GM12878 (cell line): ENCODE data around the gene AOAH. TPM values are rescaled to one million over a fixed set of nuclear protein-coding genes. Genes with fewer than 3 reads are reported as not detected.

Source experiments
- ATAC-seq: fragments of 200-7000 bp; cut with Tn5 transposase; 3 replicates; pipeline ENCODE4 v1.9.1; 2020; ENCODE audit warnings: mild to moderate bottlenecking, moderate library complexity
- BruUV-seq: library from RNA; stranded (reverse); fragments of 400-500 nt; replicated peaks from 2 replicates; lab custom pipeline; 2021; lab: Mats Ljungman, UMichigan
- CTCF ChIA-PET: fragments of 300-600 bp; sonication (Branson Sonifier 250); formaldehyde crosslinking; extraction: SDS; loops from one replicate; lab custom pipeline; 2021; ENCODE audit warnings: inconsistent platforms; lab: Yijun Ruan, JAX
- POLR2A ChIA-PET: fragments of 350-600 bp; formaldehyde crosslinking; extraction: SDS; loops from one replicate; lab custom pipeline; 2021; ENCODE audit warnings: inconsistent platforms; lab: Charles Lee
- RAD21 ChIA-PET: fragments of 300-600 bp; sonication (Branson Sonifier 250); formaldehyde crosslinking; loops from one replicate; lab custom pipeline; 2023; ENCODE audit warnings: antibody characterized with exemption; ENCODE audit not compliant: unreplicated experiment; lab: Charles Lee
- SMC1A ChIA-PET: fragments of 300-600 bp; sonication (Branson Sonifier 250); formaldehyde crosslinking; loops from one replicate; lab custom pipeline; 2023; ENCODE audit not compliant: unreplicated experiment, uncharacterized antibody; lab: Charles Lee
- DNase-seq: peaks from one replicate; pipeline ENCODE4 v3.0.0-alpha.2; 2011; ENCODE audit warnings: low read depth, low spot score
- FAIRE-seq: peaks from 3 replicates; lab custom pipeline; 2011; peaks lifted over from hg19 to GRCh38; lab: Jason Lieb, UNC
- H2AFZ ChIP-seq: 2 replicates; pipeline ENCODE4 v1.6.0; 2011; ENCODE audit warnings: low read depth, low read length, control low read depth; ENCODE audit not compliant: control insufficient read depth
- H3K27ac ChIP-seq: 2 replicates; pipeline ENCODE4 v1.5.1; 2011; ENCODE audit warnings: control low read depth; ENCODE audit not compliant: control insufficient read depth, insufficient read depth
- H3K27me3 ChIP-seq, 2 experiments: replicated peaks in 1 of 2; 2 replicates each; pipeline versions ENCODE4 v1.6.0 to v1.6.1; 2011; ENCODE audit warnings: low read length in 1 of 2; ENCODE audit not compliant: control insufficient read depth in 2 of 2, insufficient read depth in 2 of 2
- H3K36me3 ChIP-seq, 2 experiments: 2 replicates each; pipeline ENCODE4 v1.5.1; 2011; ENCODE audit warnings: low read length in 1 of 2; ENCODE audit not compliant: control insufficient read depth in 2 of 2, insufficient read depth in 2 of 2
- H3K4me1 ChIP-seq: 2 replicates; pipeline ENCODE4 v1.6.1; 2011; ENCODE audit warnings: mild to moderate bottlenecking, low read length, moderate library complexity, mixed read lengths; ENCODE audit not compliant: control insufficient read depth, insufficient read depth
- H3K4me2 ChIP-seq: 2 replicates; pipeline ENCODE4 v1.6.0; 2011; ENCODE audit warnings: control low read depth; ENCODE audit not compliant: control insufficient read depth, insufficient read depth
- H3K4me3 ChIP-seq: fragments of 200-600 bp; sonication (generic); 2 replicates; pipeline ENCODE4 v1.5.1; 2016
- H3K79me2 ChIP-seq: 2 replicates; pipeline ENCODE4 v1.6.0; 2011; ENCODE audit warnings: low read length; ENCODE audit not compliant: control insufficient read depth, insufficient read depth
- H3K9ac ChIP-seq: 2 replicates; pipeline ENCODE4 v1.8.0; 2011; ENCODE audit warnings: low read length, control low read depth, mixed read lengths; ENCODE audit not compliant: control insufficient read depth, insufficient read depth
- H3K9me3 ChIP-seq: replicated peaks from 3 replicates; pipeline ENCODE4 v1.5.1; 2011; ENCODE audit warnings: mild to moderate bottlenecking, low read length; ENCODE audit not compliant: control insufficient read depth, insufficient read depth
- H4K20me1 ChIP-seq: 2 replicates; pipeline ENCODE4 v1.6.0; 2011; ENCODE audit not compliant: control insufficient read depth, insufficient read depth
- CEBPB ChIP-seq, 2 experiments: fragments of 150-350 bp in 1 of 2; IDR thresholded peaks; 2 replicates each; pipeline ENCODE4 v1.6.1; 2012 to 2014; ENCODE audit warnings: low read depth in 2 of 2, low read length in 2 of 2, borderline replicate concordance in 1 of 2, inconsistent platforms in 1 of 2
- E4F1 ChIP-seq: fragments of 450-650 bp; IDR thresholded peaks from 2 replicates; pipeline ENCODE4 v1.6.1; 2018; ENCODE audit warnings: borderline replicate concordance, mild to moderate bottlenecking; ENCODE audit not compliant: partially characterized antibody
- MLLT1 ChIP-seq: fragments of 450-650 bp; IDR thresholded peaks from 2 replicates; pipeline ENCODE4 v1.6.1; 2016; ENCODE audit warnings: mild to moderate bottlenecking
- NR2F1 ChIP-seq: fragments of 450-650 bp; conservative IDR thresholded peaks from 2 replicates; pipeline ENCODE4 v1.6.1; 2017; ENCODE audit warnings: mild to moderate bottlenecking
- RAD21 ChIP-seq: IDR thresholded peaks from 2 replicates; pipeline ENCODE4 v1.6.1; 2011; ENCODE audit warnings: mild to moderate bottlenecking, low read depth, low read length, moderate library complexity; ENCODE audit not compliant: insufficient read depth
- RCOR1 ChIP-seq: conservative IDR thresholded peaks from 2 replicates; pipeline ENCODE4 v1.6.1; 2012; ENCODE audit warnings: low read depth, low read length, improper control_type of control experiment
- SMC3 ChIP-seq: IDR thresholded peaks from 2 replicates; pipeline ENCODE4 v1.6.1; 2011; ENCODE audit warnings: low read length, improper control_type of control experiment, borderline replicate concordance
- STAT1 ChIP-seq: fragments of 450-650 bp; conservative IDR thresholded peaks from 2 replicates; pipeline ENCODE4 v1.6.1; 2014; ENCODE audit warnings: antibody characterized with exemption, mild to moderate bottlenecking
- SUPT20H ChIP-seq: IDR thresholded peaks from 2 replicates; pipeline ENCODE4 v1.6.1; 2011; ENCODE audit warnings: low read depth, mild to moderate bottlenecking, low read length, moderate library complexity, borderline replicate concordance; ENCODE audit not compliant: control insufficient read depth
- ZBTB4 ChIP-seq: fragments of 450-650 bp; formaldehyde crosslinking; IDR thresholded peaks from 2 replicates; pipeline ENCODE4 v1.4.0; 2022; ENCODE audit warnings: mild to moderate bottlenecking, moderate library complexity
- WGBS: methylation state at CpG from one replicate; pipeline ENCODE4 v1.1.6; 2016; ENCODE audit warnings: low lambda C conversion rate; ENCODE audit not compliant: insufficient replicate concordance, insufficient coverage; ENCODE audit errors: missing lambda C conversion rate; 5-methylcytosine and 5-hydroxymethylcytosine counted together
- in situ Hi-C: fragments of 300-500 bp; cut with MboI; formaldehyde crosslinking; loops from 9 replicates; pipeline ENCODE4 v1.14.3; 2018; ENCODE audit warnings: mixed read lengths
- intact Hi-C: fragments of 100-400 bp; cut with micrococcal nuclease; formaldehyde crosslinking; loops from one replicate; pipeline ENCODE4 v1.14.2; 2022; ENCODE audit not compliant: unreplicated experiment
- polyA plus RNA-seq, 11 experiments: library from polyadenylated mRNA; depleted of rRNA in 4 of 11; unstranded in 6 of 11; stranded (reverse) in 5 of 11; fragments of >200 nt; fragmentation: Nextera tagmentation in 4 of 11; fragmentation: Illumina TruSeq in 1 of 11; extraction: Ambion mirVana in 4 of 11; extraction: Trizol in 1 of 11; gene quantifications; 1 replicate in 1 of 11; 2 replicates in 10 of 11; pipeline versions ENCODE4 v1.2.1 to v1.2.3, GENCODE V29; 2011 to 2016; ENCODE audit warnings: inconsistent platforms in 2 of 11, missing spikeins in 2 of 11, low read depth in 1 of 11
- total RNA-seq, 4 experiments: library from RNA; depleted of rRNA in 3 of 4; stranded (reverse); fragments of >200 nt in 3 of 4; fragmentation: Illumina TruSeq in 1 of 4; extraction: Trizol in 1 of 4; gene quantifications; 2 replicates each; pipeline versions ENCODE4 v1.2.1 to v1.2.3, GENCODE V29; 2013 to 2021
- TF ChIP-seq, protein P1 (sequence below): IDR thresholded peaks from 2 replicates; pipeline ENCODE4 v1.6.1; 2011; ENCODE audit warnings: low read depth, low read length, improper control_type of control experiment, borderline replicate concordance

AOAH gene
- total and polyA plus RNA-seq, 10 of the 15 experiments (the other 5 are each of a cell fraction or from before 2014, with no cell fraction given), result 0.32 to 2.8 (median 1.4) TPM

DNA sequence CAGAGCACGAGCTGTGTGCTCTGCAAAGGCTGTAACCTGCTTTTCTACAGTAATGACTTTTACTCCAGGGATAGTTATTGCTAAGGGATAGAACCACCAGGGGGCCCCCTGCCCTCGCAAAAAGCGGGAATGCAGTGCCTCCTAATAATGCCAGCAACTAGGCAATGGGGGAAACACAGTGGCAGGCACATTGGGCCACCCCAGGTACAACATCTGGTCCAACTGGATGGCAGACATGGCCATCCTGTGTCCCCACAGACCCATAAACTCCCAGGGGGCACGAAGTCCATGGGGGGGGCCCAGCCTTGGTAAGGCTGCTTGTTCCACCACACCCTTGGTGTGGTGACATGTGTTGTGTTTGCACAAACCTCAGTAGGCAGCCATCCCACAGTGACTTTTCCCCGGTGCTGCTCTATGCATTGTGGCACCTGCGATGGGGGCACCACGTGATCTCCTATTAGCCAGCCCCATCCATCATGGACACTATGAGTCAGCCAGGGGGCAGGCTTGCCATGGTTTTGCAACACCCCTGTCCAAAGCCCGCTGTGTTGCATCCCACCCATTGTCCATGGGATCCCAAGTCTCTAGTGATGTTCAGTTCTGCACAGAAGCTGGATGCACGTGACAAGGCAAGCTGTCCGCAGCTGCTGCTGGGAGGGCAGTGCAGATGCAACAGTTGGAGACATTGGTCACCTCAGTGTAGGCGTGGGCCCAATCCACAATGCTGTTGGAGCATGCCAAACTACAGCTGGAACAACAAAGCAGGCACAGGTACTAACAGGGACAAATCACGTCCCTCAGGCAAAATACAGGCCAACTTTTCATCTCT, 250.6 kb downstream of the AOAH start:
- H3K9me3 ChIP-seq, result no peaks in the 10 kb centered on the region
- RAD21 ChIA-PET, result interaction anchor here (1.1 to 2.2 kb wide), 2 partner anchors 708 to 726 kb away, joined by 3 to 7 read pairs; no protein-coding TSS in a partner anchor
- TF ChIP-seq SMC3, result peak; percentile 43; the same call in 1 of the 2 replicates
- no peak for TF ChIP-seq E4F1
- TF ChIP-seq NR2F1, result no peak
- no peak for TF ChIP-seq RCOR1
- no peak for TF ChIP-seq CEBPB (IDR thresholded peaks at IDR 0.05; ENCODE audit: borderline replicate concordance in 1 of 2, low read depth in 2 of 2, low read length in 2 of 2)
- TF ChIP-seq, protein P1, sequence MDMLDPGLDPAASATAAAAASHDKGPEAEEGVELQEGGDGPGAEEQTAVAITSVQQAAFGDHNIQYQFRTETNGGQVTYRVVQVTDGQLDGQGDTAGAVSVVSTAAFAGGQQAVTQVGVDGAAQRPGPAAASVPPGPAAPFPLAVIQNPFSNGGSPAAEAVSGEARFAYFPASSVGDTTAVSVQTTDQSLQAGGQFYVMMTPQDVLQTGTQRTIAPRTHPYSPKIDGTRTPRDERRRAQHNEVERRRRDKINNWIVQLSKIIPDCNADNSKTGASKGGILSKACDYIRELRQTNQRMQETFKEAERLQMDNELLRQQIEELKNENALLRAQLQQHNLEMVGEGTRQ, result no peak
- TF ChIP-seq STAT1, result no peak
- no peak for TF ChIP-seq SUPT20H
- peak; percentile 59 for TF ChIP-seq RAD21
- no peak for TF ChIP-seq ZBTB4 (CRISPR knock-in tag)
- TF ChIP-seq MLLT1, result no peak

More for the DNA sequence above, 250.6 kb downstream of the AOAH start:
- ChIA-PET CTCF (interaction anchor here (1.0 to 6.1 kb wide), 13 partner anchors 11 to 727 kb away, joined by 3 to 29 read pairs (median 5); no protein-coding TSS in a partner anchor), POLR2A (interaction anchor here (0.5 kb wide), 1 partner anchor 992 kb away, joined by 5 read pairs; no protein-coding TSS in a partner anchor), SMC1A (interaction anchor here (0.8 to 1.5 kb wide), 6 partner anchors 196 to 729 kb away, joined by 3 to 5 read pairs (median 3); no protein-coding TSS in a partner anchor)
- no peaks in the 10 kb centered on the region for H3K79me2 ChIP-seq
- intact Hi-C loops (loop anchor here (1.0 to 5.0 kb wide), 3 partner anchors 197 to 724 kb away; no protein-coding TSS in a partner anchor), in situ Hi-C loops (no loop called here)
- no peaks in the 10 kb centered on the region for H3K4me1 ChIP-seq
- no peak for DNase-seq
- WGBS, result 46% methylated on average over 12 of the region's 12 CpGs
- H3K27ac ChIP-seq, result no peak overlapping the region
- no peaks in the 10 kb centered on the region for H3K36me3 ChIP-seq
- no peak overlapping the region for H2AFZ ChIP-seq
- H3K27me3 ChIP-seq, result no peaks in the 10 kb centered on the region
- no peaks in the 10 kb centered on the region for H4K20me1 ChIP-seq
- peak; percentile 82 for ATAC-seq
- no peak overlapping the region for H3K4me3 ChIP-seq
- no peak overlapping the region for H3K9ac ChIP-seq
- no peak for FAIRE-seq
- H3K4me2 ChIP-seq, result no peak overlapping the region
- no TSS peak for BruUV-seq
